SK-N-SH treated with all-trans-retinoic acid at 6 μM for 48 hours (cell line): ENCODE data around the gene FGF22.

Experiments used
- ARNTL ChIP-seq: fragments of 450-650 bp; formaldehyde crosslinking; IDR thresholded peaks from 2 replicates; pipeline ENCODE4 v1.5.0; 2020; ENCODE audit warnings: low read depth, mild to moderate bottlenecking, moderate library complexity, borderline replicate concordance
- TCF4 ChIP-seq: fragments of 250-450 bp; sonication (Bioruptor Pico); IDR thresholded peaks from 2 replicates; pipeline ENCODE4 v1.8.0; 2021; ENCODE audit warnings: mild to moderate bottlenecking, moderate library complexity, borderline replicate concordance
- TF ChIP-seq, protein P1 (sequence below): fragments of 250-450 bp; sonication (Bioruptor Pico); IDR thresholded peaks from 2 replicates; pipeline ENCODE4 v1.8.0; 2020; ENCODE audit warnings: mild to moderate bottlenecking, moderate library complexity, borderline replicate concordance

DNA sequence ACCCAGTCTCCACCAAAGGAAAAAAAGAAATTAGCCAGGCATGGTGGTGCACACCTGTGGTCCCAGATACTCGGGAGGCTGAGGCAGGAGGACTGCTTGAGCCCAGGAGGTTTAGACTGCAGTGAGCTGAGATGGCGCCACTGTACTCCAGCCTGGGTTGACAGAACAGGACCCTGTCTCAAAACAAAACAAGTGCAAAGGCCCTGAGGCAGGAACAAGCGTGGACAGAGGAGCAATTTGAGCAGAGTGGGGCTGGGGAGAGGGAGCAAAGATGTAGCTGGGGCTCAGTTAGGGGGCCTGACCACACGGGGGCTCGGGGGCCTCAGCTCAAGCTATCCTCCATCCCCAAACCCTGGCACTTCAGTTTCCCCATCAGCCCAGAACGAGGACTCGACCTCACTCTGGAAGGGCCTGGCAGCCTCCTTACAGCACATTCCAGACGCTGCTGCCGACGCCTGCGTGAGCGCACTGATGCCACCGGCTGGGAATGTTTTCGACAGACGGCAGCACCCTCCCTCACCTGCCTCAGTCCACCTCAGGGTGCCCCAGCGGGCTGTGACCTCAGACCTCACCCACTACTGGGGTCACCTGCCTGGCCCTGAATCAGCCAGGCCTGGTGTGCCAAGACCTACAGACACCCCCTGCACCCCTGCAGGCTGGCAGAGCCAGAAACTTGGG lies 4.6 kb upstream of the FGF22 start:
- TF ChIP-seq TCF4 (CRISPR knock-in tag) (no peak), ARNTL (no peak)
- TF ChIP-seq, protein P1, sequence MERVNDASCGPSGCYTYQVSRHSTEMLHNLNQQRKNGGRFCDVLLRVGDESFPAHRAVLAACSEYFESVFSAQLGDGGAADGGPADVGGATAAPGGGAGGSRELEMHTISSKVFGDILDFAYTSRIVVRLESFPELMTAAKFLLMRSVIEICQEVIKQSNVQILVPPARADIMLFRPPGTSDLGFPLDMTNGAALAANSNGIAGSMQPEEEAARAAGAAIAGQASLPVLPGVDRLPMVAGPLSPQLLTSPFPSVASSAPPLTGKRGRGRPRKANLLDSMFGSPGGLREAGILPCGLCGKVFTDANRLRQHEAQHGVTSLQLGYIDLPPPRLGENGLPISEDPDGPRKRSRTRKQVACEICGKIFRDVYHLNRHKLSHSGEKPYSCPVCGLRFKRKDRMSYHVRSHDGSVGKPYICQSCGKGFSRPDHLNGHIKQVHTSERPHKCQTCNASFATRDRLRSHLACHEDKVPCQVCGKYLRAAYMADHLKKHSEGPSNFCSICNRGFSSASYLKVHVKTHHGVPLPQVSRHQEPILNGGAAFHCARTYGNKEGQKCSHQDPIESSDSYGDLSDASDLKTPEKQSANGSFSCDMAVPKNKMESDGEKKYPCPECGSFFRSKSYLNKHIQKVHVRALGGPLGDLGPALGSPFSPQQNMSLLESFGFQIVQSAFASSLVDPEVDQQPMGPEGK (CRISPR knock-in tag) = no peak
